ENCODE data around the gene LEP.

DNA sequence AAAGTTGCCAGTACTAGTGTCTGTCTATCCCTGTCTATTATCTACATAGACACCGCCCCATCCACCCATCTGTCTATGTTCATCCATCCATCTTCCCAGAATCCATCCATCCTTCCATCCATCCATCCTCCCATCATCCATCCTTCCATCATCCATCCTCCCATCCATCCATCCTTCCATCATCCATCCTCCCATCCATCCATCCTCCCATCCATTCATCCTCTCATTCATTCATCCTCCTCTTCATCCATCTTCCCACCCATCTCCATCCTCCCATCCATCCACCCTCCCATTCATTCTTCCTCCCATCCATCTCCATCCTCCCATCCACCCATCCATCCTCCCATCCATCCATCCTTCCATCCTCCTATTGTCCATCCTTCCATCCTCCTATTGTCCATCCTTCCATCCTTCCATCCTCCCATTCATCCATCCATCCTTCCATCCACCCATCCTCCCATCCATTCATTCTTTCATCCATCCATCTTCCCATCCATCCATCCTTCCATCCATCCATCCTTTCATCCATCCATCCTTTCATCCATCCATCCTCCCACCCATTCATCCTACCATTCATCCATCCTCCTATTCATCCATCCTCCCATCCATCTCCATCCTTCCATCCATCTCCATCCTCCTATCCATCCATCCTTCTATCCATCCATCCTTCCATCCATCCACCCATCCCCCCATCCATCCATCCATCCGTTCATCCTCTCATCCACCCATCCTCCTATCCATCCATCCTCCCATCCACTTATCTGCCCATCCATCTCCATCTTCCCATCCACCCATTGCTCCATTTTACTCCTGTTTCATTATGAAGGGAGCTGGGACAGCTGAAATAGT lies 14.7 kb upstream of the LEP start:
- TF ChIP-seq, protein P1, sequence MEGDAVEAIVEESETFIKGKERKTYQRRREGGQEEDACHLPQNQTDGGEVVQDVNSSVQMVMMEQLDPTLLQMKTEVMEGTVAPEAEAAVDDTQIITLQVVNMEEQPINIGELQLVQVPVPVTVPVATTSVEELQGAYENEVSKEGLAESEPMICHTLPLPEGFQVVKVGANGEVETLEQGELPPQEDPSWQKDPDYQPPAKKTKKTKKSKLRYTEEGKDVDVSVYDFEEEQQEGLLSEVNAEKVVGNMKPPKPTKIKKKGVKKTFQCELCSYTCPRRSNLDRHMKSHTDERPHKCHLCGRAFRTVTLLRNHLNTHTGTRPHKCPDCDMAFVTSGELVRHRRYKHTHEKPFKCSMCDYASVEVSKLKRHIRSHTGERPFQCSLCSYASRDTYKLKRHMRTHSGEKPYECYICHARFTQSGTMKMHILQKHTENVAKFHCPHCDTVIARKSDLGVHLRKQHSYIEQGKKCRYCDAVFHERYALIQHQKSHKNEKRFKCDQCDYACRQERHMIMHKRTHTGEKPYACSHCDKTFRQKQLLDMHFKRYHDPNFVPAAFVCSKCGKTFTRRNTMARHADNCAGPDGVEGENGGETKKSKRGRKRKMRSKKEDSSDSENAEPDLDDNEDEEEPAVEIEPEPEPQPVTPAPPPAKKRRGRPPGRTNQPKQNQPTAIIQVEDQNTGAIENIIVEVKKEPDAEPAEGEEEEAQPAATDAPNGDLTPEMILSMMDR (IDR thresholded peaks at IDR 0.05), result no peak
- TF ChIP-seq POLR2AphosphoS5 (IDR thresholded peaks at IDR 0.05) (no peak), POLR2A (IDR thresholded peaks at IDR 0.05) (no peak)
